HepG2 (cell line): ENCODE data around the gene TMEM134. TPM values are rescaled to one million over a fixed set of nuclear protein-coding genes. Genes with fewer than 3 reads are reported as not detected.
A peak's percentile ranks its signal among the peaks of the same experiment; 100 is the strongest.

Experiments used
- ATF7 ChIP-seq, 2 experiments: fragments of 450-650 bp in 1 of 2; sonication (generic) in 1 of 2; formaldehyde crosslinking in 1 of 2; IDR thresholded peaks; 2 replicates each; pipeline versions ENCODE4 v1.4.0 to v1.6.1; 2016 to 2020; ENCODE audit warnings: antibody characterized with exemption in 1 of 2, mild to moderate bottlenecking in 1 of 2, missing genetic modification reagents in 1 of 2
- EHMT2 ChIP-seq: fragments of 200-600 bp; sonication (generic); IDR thresholded peaks from 2 replicates; pipeline ENCODE4 v1.7.0; 2017; ENCODE audit warnings: antibody characterized with exemption, low read depth, low read length, borderline replicate concordance
- KIAA2018 ChIP-seq: sonication (generic); formaldehyde crosslinking; IDR thresholded peaks from 2 replicates; pipeline ENCODE4 v1.5.0; 2020; ENCODE audit warnings: mild to moderate bottlenecking, missing genetic modification reagents, borderline replicate concordance
- MTERF4 ChIP-seq: sonication (generic); formaldehyde crosslinking; IDR thresholded peaks from 2 replicates; pipeline ENCODE4 v1.8.0; 2023; ENCODE audit warnings: mild to moderate bottlenecking, missing genetic modification reagents
- MYC ChIP-seq: sonication (generic); formaldehyde crosslinking; IDR thresholded peaks from 2 replicates; pipeline ENCODE4 v1.9.0; 2021; ENCODE audit warnings: missing genetic modification reagents, borderline replicate concordance
- SMARCE1 ChIP-seq: fragments of 450-650 bp; IDR thresholded peaks from 2 replicates; pipeline ENCODE4 v1.6.1; 2017; ENCODE audit warnings: borderline replicate concordance
- THAP11 ChIP-seq: IDR thresholded peaks from 2 replicates; pipeline ENCODE4 v1.6.1; 2016; ENCODE audit warnings: missing biosample characterization, missing genetic modification reagents
- ZNF275 ChIP-seq: sonication (generic); formaldehyde crosslinking; IDR thresholded peaks from 2 replicates; pipeline ENCODE4 v1.8.0; 2022; ENCODE audit warnings: missing genetic modification reagents, mild to moderate bottlenecking, inconsistent platforms, borderline replicate concordance
- ZNF337 ChIP-seq: sonication (generic); formaldehyde crosslinking; IDR thresholded peaks from 2 replicates; pipeline ENCODE4 v1.5.1; 2020; ENCODE audit warnings: missing genetic modification reagents, low read depth, mild to moderate bottlenecking, borderline replicate concordance
- ZNF652 ChIP-seq: IDR thresholded peaks from 2 replicates; pipeline ENCODE4 v1.6.1; 2016; ENCODE audit warnings: low read depth, borderline replicate concordance
- ZNF800 ChIP-seq: sonication (generic); formaldehyde crosslinking; IDR thresholded peaks from 2 replicates; pipeline ENCODE4 v1.4.0; 2020; ENCODE audit warnings: missing genetic modification reagents
- polyA plus RNA-seq, 8 experiments: library from polyadenylated mRNA; depleted of rRNA in 3 of 8; stranded (reverse) in 7 of 8; unstranded in 1 of 8; fragments of >200 nt; fragmentation: Illumina TruSeq in 4 of 8; extraction: Trizol in 4 of 8; gene quantifications; 2 replicates each; pipeline versions ENCODE4 v1.2.1 to v1.2.3, GENCODE V29; 2011 to 2016; ENCODE audit warnings: low read depth in 4 of 8, missing spikeins in 1 of 8, mixed read lengths in 1 of 8; ENCODE audit not compliant: insufficient read depth in 1 of 8
- total RNA-seq, 5 experiments: library from RNA; depleted of rRNA; stranded (reverse); fragments of >200 nt; fragmentation: Illumina TruSeq; extraction: Trizol; gene quantifications; 2 replicates each; pipeline ENCODE4 v1.2.3, GENCODE V29; 2016; ENCODE audit warnings: low read depth in 1 of 5

Gene TMEM134
- total and polyA plus RNA-seq, 2 of the 13 experiments (the other 11 are each of a cell fraction or from before 2014, with no cell fraction given), result 6.9 to 26.9 TPM

- TF ChIP-seq KIAA2018 (CRISPR knock-in tag), result 0 out of 2 replicates have a peak, but pooled peaks have one; percentile 27
- peak; percentile 16; the same call in 1 of the 2 replicates for TF ChIP-seq ATF7 (IDR thresholded peaks at IDR 0.05)
- TF ChIP-seq ATF7 (CRISPR knock-in tag; IDR thresholded peaks at IDR 0.05), result 0 out of 2 replicates have a peak, but pooled peaks have one; percentile 64
- 0 out of 2 replicates have a peak, but pooled peaks have one; percentile 85 for TF ChIP-seq ZNF800
- TF ChIP-seq MTERF4 (CRISPR knock-in tag), result peak; percentile 40; the same call in 1 of the 2 replicates
- no peak for TF ChIP-seq ZNF337 (CRISPR knock-in tag)
- no peak for TF ChIP-seq ZNF652
- no peak for TF ChIP-seq EHMT2
- no peak for TF ChIP-seq SMARCE1
- peak; percentile 100 for TF ChIP-seq THAP11 (CRISPR knock-in tag)
- peak; percentile 81; the same call in 1 of the 2 replicates for TF ChIP-seq ZNF275
- peak; percentile 74; the same call in 1 of the 2 replicates for TF ChIP-seq MYC (CRISPR knock-in tag)
Observed at GRCh38 chr11:67428052-67429001, 40.7 kb downstream of the TMEM134 start, which contains the start of gene RPS6KB2 (continued).
